ENCODE results near the gene MYOZ1. TPM values are rescaled to one million over a fixed set of nuclear protein-coding genes. Genes with fewer than 3 reads are reported as not detected.

The MYOZ1 gene
- total and polyA plus RNA-seq, 11 donors: 0.23 to 2.5 (median 0.74) TPM; not detected in 1

DNA sequence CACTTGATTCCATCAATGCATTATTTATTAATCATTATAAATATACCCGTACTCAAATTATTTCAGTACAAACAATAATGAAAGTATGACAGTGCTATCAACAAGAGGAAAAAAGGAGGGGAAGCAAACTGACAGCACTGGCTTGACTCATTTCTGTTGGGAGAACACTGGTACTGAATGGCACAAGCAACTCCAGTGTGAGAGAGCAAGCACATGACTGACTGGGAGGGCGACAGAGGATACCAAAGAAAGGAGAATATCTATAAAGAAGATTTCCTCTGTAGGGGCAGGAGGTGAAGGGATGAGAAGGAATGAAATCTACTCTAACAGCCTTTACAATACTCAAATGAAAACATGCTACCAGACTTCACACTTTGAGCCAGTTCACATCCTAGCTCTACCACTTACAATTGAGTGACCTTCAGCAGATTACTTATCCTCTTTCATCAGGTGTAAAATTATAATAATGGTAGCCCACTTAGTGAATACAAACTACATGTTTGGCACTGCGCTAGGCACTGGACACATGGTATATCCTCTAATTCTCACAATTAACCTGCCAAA is 51.6 kb downstream of the MYOZ1 start:
- intact Hi-C loops (cut with DNase I): loop anchor here in 5 of 10 donors (5.0 kb wide), 2 partner anchors 38 to 53 kb away; partner anchors contain the start of gene MYOZ1 (in 2 of the 5)
- Histone ChIP-seq H3K4me3 (no peak overlapping the region), H3K27ac (peak overlapping the region in 7 of 12 donors; percentile 3 to 41 (median 9)), H3K27me3 (no peaks in the 10 kb centered on the region), H3K36me3 (no peaks in the 10 kb centered on the region), H3K4me1 (peaks cover 0 to 54% (median 37%) of the 10 kb centered on the region in 12 donors), H3K9me3 (peaks cover 0 to 3% (median 0%) of the 10 kb centered on the region in 12 donors)
- DNase-seq (no peak), ATAC-seq (peak in 2 of 4 donors; percentile 26 to 43)
- TF ChIP-seq POLR2A (IDR thresholded peaks at IDR 0.05): no peak
- 72 to 88% (median 82%) methylated on average over 3 of the region's 3 CpGs for WGBS, 4 donors

DNA sequence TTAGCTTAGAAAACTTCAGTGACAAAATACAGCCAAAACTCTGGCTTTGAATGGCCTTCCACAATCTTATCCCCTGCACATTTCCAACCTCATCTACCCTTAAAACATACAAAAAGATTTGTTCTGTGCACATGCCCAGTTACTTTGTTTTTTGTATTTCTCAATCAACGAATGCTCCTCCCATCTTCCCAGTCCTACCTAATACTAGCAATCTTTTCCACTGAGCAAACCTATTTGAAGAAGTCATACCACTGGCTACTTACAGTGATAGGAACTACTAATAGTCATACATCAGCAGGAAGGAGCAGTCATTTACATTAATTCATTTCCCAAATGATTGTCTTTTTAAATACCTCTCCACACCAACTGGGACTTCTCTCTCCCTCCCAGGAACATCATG is 52.6 kb downstream of the MYOZ1 start:
- TF ChIP-seq, protein P1, sequence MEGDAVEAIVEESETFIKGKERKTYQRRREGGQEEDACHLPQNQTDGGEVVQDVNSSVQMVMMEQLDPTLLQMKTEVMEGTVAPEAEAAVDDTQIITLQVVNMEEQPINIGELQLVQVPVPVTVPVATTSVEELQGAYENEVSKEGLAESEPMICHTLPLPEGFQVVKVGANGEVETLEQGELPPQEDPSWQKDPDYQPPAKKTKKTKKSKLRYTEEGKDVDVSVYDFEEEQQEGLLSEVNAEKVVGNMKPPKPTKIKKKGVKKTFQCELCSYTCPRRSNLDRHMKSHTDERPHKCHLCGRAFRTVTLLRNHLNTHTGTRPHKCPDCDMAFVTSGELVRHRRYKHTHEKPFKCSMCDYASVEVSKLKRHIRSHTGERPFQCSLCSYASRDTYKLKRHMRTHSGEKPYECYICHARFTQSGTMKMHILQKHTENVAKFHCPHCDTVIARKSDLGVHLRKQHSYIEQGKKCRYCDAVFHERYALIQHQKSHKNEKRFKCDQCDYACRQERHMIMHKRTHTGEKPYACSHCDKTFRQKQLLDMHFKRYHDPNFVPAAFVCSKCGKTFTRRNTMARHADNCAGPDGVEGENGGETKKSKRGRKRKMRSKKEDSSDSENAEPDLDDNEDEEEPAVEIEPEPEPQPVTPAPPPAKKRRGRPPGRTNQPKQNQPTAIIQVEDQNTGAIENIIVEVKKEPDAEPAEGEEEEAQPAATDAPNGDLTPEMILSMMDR (IDR thresholded peaks at IDR 0.05): no peak
- TF ChIP-seq POLR2A (IDR thresholded peaks at IDR 0.05): no peak
- ATAC-seq (no peak), DNase-seq (no peak)
- Histone ChIP-seq H3K27ac (peak overlapping the region in 1 of 12 donors; percentile 41), H3K4me3 (no peak overlapping the region), H3K27me3 (no peaks in the 10 kb centered on the region), H3K36me3 (no peaks in the 10 kb centered on the region), H3K9me3 (peaks cover 0 to 3% (median 0%) of the 10 kb centered on the region in 12 donors), H3K4me1 (peaks cover 0 to 54% (median 37%) of the 10 kb centered on the region in 12 donors)
- WGBS, 4 donors: 86 to 97% (median 96%) methylated on average over 1 of the region's 1 CpG
- intact Hi-C loops (cut with DNase I): loop anchor here in 3 of 10 donors (5.0 kb wide), 2 partner anchors 39 to 54 kb away; partner anchors contain the start of gene MYOZ1 (in 1 of the 3)

DNA sequence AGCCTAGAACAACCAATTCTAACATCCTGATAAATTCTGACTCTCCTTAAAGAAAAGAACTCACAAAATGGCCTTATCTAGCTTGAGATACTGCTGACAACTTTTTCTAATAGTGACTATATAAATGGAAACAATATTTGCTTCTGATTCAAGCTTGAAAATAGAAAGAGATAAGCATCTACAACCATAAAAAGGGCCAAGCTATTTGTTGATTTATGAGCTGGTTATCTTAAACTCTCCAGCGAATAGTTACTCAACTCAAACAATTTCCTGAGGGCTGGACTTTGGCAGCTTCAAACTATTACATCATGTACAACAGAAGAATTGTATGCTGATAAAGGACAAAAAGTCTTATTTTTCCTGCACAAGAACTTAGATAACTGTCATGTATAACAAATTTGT is 54.7 kb downstream of the MYOZ1 start:
- H3K27ac ChIP-seq: peak overlapping the region in 11 of 12 donors; percentile 4 to 71 (median 54)
- intact Hi-C loops (cut with DNase I): loop anchor here in 3 of 10 donors (5.0 kb wide), 2 partner anchors 41 to 56 kb away; partner anchors contain the start of gene MYOZ1 (in 1 of the 3)
- no peak for DNase-seq
- H3K4me1 ChIP-seq: peaks cover 0 to 52% (median 29%) of the 10 kb centered on the region in 12 donors
- H3K27me3 ChIP-seq: no peaks in the 10 kb centered on the region
- 0 to 8% (median 5%) methylated on average over 1 of the region's 1 CpG for WGBS, 4 donors
- ATAC-seq: peak in 3 of 4 donors; percentile 73 to 81 (median 78)
- H3K9me3 ChIP-seq: peaks cover 0 to 3% (median 0%) of the 10 kb centered on the region in 12 donors
- TF ChIP-seq, protein P1 (IDR thresholded peaks at IDR 0.05): no peak
- TF ChIP-seq POLR2A (IDR thresholded peaks at IDR 0.05): no peak
- no peaks in the 10 kb centered on the region for H3K36me3 ChIP-seq
- no peak overlapping the region for H3K4me3 ChIP-seq

DNA sequence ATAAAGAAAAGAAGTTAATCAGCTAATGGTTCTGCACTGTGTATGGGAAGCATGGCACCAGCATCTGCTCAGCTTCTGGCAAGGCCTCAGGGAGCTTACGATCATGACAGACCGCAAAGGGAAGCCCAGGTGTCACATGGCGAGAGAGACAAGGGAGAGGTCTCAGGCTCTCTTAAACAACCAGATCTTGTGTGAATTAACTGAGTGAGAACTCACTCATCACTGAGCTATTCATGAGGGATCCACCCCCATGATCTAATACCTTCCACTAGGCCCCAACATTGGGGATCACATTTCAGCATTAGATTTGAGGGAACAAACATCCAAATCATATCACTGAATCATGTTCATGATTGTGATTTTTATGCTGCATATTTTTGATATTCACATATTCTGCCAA is 55.9 kb downstream of the MYOZ1 start:
- no peak overlapping the region for H3K4me3 ChIP-seq
- DNase-seq: no peak
- 96 to 99% (median 98%) methylated on average over 3 of the region's 3 CpGs for WGBS, 4 donors
- intact Hi-C loops (cut with DNase I): loop anchor here in 3 of 10 donors (5.0 kb wide), 2 partner anchors 42 to 57 kb away; partner anchors contain the start of gene MYOZ1 (in 1 of the 3)
- H3K4me1 ChIP-seq: peaks cover 0 to 40% (median 17%) of the 10 kb centered on the region in 12 donors
- TF ChIP-seq, protein P1 (IDR thresholded peaks at IDR 0.05): no peak
- no peak for TF ChIP-seq POLR2A (IDR thresholded peaks at IDR 0.05)
- no peak for ATAC-seq
- H3K27ac ChIP-seq: peak overlapping the region in 2 of 12 donors; percentile 8 to 71
- peaks cover 0 to 3% (median 0%) of the 10 kb centered on the region in 12 donors for H3K9me3 ChIP-seq
- H3K36me3 ChIP-seq: no peaks in the 10 kb centered on the region
- H3K27me3 ChIP-seq: no peaks in the 10 kb centered on the region
